ENCODE data around the gene UBE2D2.

The UBE2D2 gene

GRCh38 chr5:139635191-139635590 is 74.1 kb downstream of the UBE2D2 start:
- no peak for TF ChIP-seq CTCF (IDR thresholded peaks at IDR 0.05; ENCODE audit: low read depth, low read length, missing control alignments)
- no peak overlapping the region for H3K4me3 ChIP-seq (ENCODE audit: low read depth, low read length)
- H3K27me3 ChIP-seq (replicated peaks) = no peaks in the 10 kb centered on the region
- no peak for DNase-seq
- in situ Hi-C loops (cut with HindIII; ENCODE audit: low pct_ligation_motif_present, low sequenced_read_pairs) = loop anchor here (25.0 kb wide), 1 partner anchor 127 kb away; no protein-coding TSS in a partner anchor
- peaks cover 4% of the 10 kb centered on the region for H3K36me3 ChIP-seq (replicated peaks)
- no peak overlapping the region for H3K27ac ChIP-seq

- Histone ChIP-seq H3K36me3 (replicated peaks) (peaks cover 4% of the 10 kb centered on the region), H3K27ac (no peak overlapping the region), H3K27me3 (replicated peaks) (no peaks in the 10 kb centered on the region), H3K4me3 (ENCODE audit: low read depth, low read length) (no peak overlapping the region)
- DNase-seq = peak; percentile 69
- in situ Hi-C loops (cut with HindIII; ENCODE audit: low pct_ligation_motif_present, low sequenced_read_pairs) = loop anchor here (25.0 kb wide), 1 partner anchor 127 kb away; no protein-coding TSS in a partner anchor
- TF ChIP-seq CTCF (IDR thresholded peaks at IDR 0.05; ENCODE audit: low read depth, low read length, missing control alignments) = peak; percentile 85
Measured at GRCh38 chr5:139635606-139636206, 74.6 kb downstream of the UBE2D2 start.

GRCh38 chr5:139636207-139636792 is 75.2 kb downstream of the UBE2D2 start:
- Histone ChIP-seq H3K36me3 (replicated peaks) (peaks cover 4% of the 10 kb centered on the region), H3K27me3 (replicated peaks) (no peaks in the 10 kb centered on the region), H3K4me3 (ENCODE audit: low read depth, low read length) (no peak overlapping the region), H3K27ac (no peak overlapping the region)
- in situ Hi-C loops (cut with HindIII; ENCODE audit: low pct_ligation_motif_present, low sequenced_read_pairs) = loop anchor here (25.0 kb wide), 1 partner anchor 126 kb away; no protein-coding TSS in a partner anchor
- TF ChIP-seq CTCF (IDR thresholded peaks at IDR 0.05; ENCODE audit: low read depth, low read length, missing control alignments) = no peak
- DNase-seq = no peak

- H3K27ac ChIP-seq = no peak overlapping the region
- no peak for DNase-seq
- no peak for TF ChIP-seq CTCF (IDR thresholded peaks at IDR 0.05; ENCODE audit: low read depth, low read length, missing control alignments)
- in situ Hi-C loops (cut with HindIII; ENCODE audit: low pct_ligation_motif_present, low sequenced_read_pairs) = loop anchor here (25.0 kb wide), 1 partner anchor 125 kb away; no protein-coding TSS in a partner anchor
- H3K4me3 ChIP-seq (ENCODE audit: low read depth, low read length) = peak overlapping the region; percentile 53
- H3K36me3 ChIP-seq (replicated peaks) = peaks cover 4% of the 10 kb centered on the region
- H3K27me3 ChIP-seq (replicated peaks) = no peaks in the 10 kb centered on the region
Measured at GRCh38 chr5:139636975-139637408, 75.9 kb downstream of the UBE2D2 start.

- H3K27me3 ChIP-seq (replicated peaks) = no peaks in the 10 kb centered on the region
- peak; percentile 28 for TF ChIP-seq CTCF (IDR thresholded peaks at IDR 0.05; ENCODE audit: low read depth, low read length, missing control alignments)
- peaks cover under 1% of the 10 kb centered on the region for H3K36me3 ChIP-seq (replicated peaks)
- no peak for DNase-seq
- peak overlapping the region; percentile 53 for H3K4me3 ChIP-seq (ENCODE audit: low read depth, low read length)
- peak overlapping the region; percentile 18 for H3K27ac ChIP-seq
- in situ Hi-C loops (cut with HindIII; ENCODE audit: low pct_ligation_motif_present, low sequenced_read_pairs) = loop anchor here (25.0 kb wide), 1 partner anchor 125 kb away; no protein-coding TSS in a partner anchor
Measured at GRCh38 chr5:139637438-139638089, 76.4 kb downstream of the UBE2D2 start.

Measured in brain microvascular endothelial cell (primary cell).